WTC11 (cell line): ENCODE data around the gene CHST5. TPM values are rescaled to one million over a fixed set of nuclear protein-coding genes. Genes with fewer than 3 reads are reported as not detected.
"Not testable (repeated sequence)": the region's sequence is repeated elsewhere in the genome, so short reads cannot be mapped to it uniquely, and the experiment has no call there.

Source experiments
- ATAC-seq: fragments of 200-7000 bp; cut with Tn5 transposase; 2 replicates; pipeline ENCODE4 v1.10.0; 2021; ENCODE audit warnings: mild to moderate bottlenecking, moderate library complexity
- CTCF ChIA-PET: fragments of 300-600 bp; sonication (Branson Sonifier 250); formaldehyde crosslinking; loops from one replicate; lab custom pipeline; 2021; ENCODE audit warnings: antibody characterized with exemption; lab: Charles Lee
- POLR2A ChIA-PET: fragments of 350-600 bp; sonication (Branson Sonifier 250); formaldehyde crosslinking; loops from one replicate; lab custom pipeline; 2021; ENCODE audit warnings: antibody characterized with exemption; lab: Charles Lee
- DNase-seq: peaks from one replicate; pipeline ENCODE4 v3.0.0; 2021; ENCODE audit warnings: low spot score
- H3K27ac Mint-ChIP-seq: 2 replicates; pipeline ENCODE4 v1.8.0; 2021; ENCODE audit warnings: mixed read lengths
- H3K27me3 Mint-ChIP-seq: 2 replicates; pipeline ENCODE4 v1.8.0; 2021; ENCODE audit warnings: low read depth, mild to moderate bottlenecking, moderate library complexity, mixed read lengths
- H3K36me3 Mint-ChIP-seq: 2 replicates; pipeline ENCODE4 v1.8.0; 2021; ENCODE audit warnings: mixed read lengths
- H3K4me1 Mint-ChIP-seq: 2 replicates; pipeline ENCODE4 v1.8.0; 2022; ENCODE audit warnings: mixed read lengths
- H3K4me3 Mint-ChIP-seq: 2 replicates; pipeline ENCODE4 v1.8.0; 2021; ENCODE audit warnings: mild to moderate bottlenecking, moderate library complexity, mixed read lengths
- H3K9me3 Mint-ChIP-seq: 2 replicates; pipeline ENCODE4 v1.8.0; 2021; ENCODE audit warnings: mixed read lengths
- ATF6 ChIP-seq: sonication (generic); formaldehyde crosslinking; IDR thresholded peaks from 2 replicates; pipeline ENCODE4 v1.8.1; 2023; ENCODE audit warnings: mild to moderate bottlenecking, missing genetic modification reagents
- FOXJ3 ChIP-seq: sonication (generic); formaldehyde crosslinking; IDR thresholded peaks from 2 replicates; pipeline ENCODE4 v1.9.0; 2021; ENCODE audit warnings: missing genetic modification reagents, mild to moderate bottlenecking, borderline replicate concordance
- GABPB1 ChIP-seq: sonication (generic); formaldehyde crosslinking; IDR thresholded peaks from 2 replicates; pipeline ENCODE4 v1.8.1; 2023; ENCODE audit warnings: mild to moderate bottlenecking, missing genetic modification reagents
- MLX ChIP-seq: sonication (generic); formaldehyde crosslinking; IDR thresholded peaks from 2 replicates; pipeline ENCODE4 v1.8.1; 2023; ENCODE audit warnings: mild to moderate bottlenecking, missing genetic modification reagents, moderate library complexity
- NR2C2 ChIP-seq: sonication (generic); formaldehyde crosslinking; IDR thresholded peaks from 2 replicates; pipeline ENCODE4 v1.8.0; 2022; ENCODE audit warnings: mild to moderate bottlenecking, missing genetic modification reagents
- PRDM15 ChIP-seq: sonication (generic); formaldehyde crosslinking; IDR thresholded peaks from 2 replicates; pipeline ENCODE4 v1.8.0; 2022; ENCODE audit warnings: missing genetic modification reagents
- PREB ChIP-seq: sonication (generic); formaldehyde crosslinking; IDR thresholded peaks from 2 replicates; pipeline ENCODE4 v1.8.1; 2022; ENCODE audit warnings: mild to moderate bottlenecking, missing genetic modification reagents, moderate library complexity, borderline replicate concordance
- TEAD1 ChIP-seq: sonication (generic); formaldehyde crosslinking; IDR thresholded peaks from 2 replicates; pipeline ENCODE4 v1.8.0; 2022; ENCODE audit warnings: mild to moderate bottlenecking, missing genetic modification reagents
- TP53 ChIP-seq: sonication (generic); formaldehyde crosslinking; IDR thresholded peaks from 2 replicates; pipeline ENCODE4 v1.8.1; 2023; ENCODE audit warnings: mild to moderate bottlenecking, missing genetic modification reagents
- ZBTB21 ChIP-seq: sonication (generic); formaldehyde crosslinking; IDR thresholded peaks from 2 replicates; pipeline ENCODE4 v1.8.1; 2023; ENCODE audit warnings: mild to moderate bottlenecking, missing genetic modification reagents, borderline replicate concordance
- ZBTB43 ChIP-seq: sonication (generic); formaldehyde crosslinking; IDR thresholded peaks from 2 replicates; pipeline ENCODE4 v1.8.1; 2023; ENCODE audit warnings: mild to moderate bottlenecking, missing genetic modification reagents
- ZNF121 ChIP-seq: sonication (generic); formaldehyde crosslinking; IDR thresholded peaks from 2 replicates; pipeline ENCODE4 v1.8.0; 2023; ENCODE audit warnings: missing genetic modification reagents
- ZNF396 ChIP-seq: fragments of 250-450 bp; sonication (Bioruptor Pico); IDR thresholded peaks from 2 replicates; pipeline ENCODE4 v1.8.0; 2021; ENCODE audit warnings: mild to moderate bottlenecking, moderate library complexity, borderline replicate concordance
- total RNA-seq: library from RNA; stranded (reverse); gene quantifications from 3 replicates; pipeline ENCODE4 v1.2.3, GENCODE V29; 2021

CHST5 gene
- total RNA-seq, 1 experiment from 2014 or later = not detected

- Mint-ChIP-seq H3K27ac (peak overlapping the region; percentile 24; the same call in 1 of the 2 replicates), H3K9me3 (no peaks in the 10 kb centered on the region), H3K4me3 (no peak overlapping the region), H3K27me3 (peaks cover 3% of the 10 kb centered on the region; the same call in 1 of the 2 replicates), H3K36me3 (no peaks in the 10 kb centered on the region), H3K4me1 (peaks cover 24% of the 10 kb centered on the region)
- DNase-seq (no peak), ATAC-seq (no peak)
- ChIA-PET POLR2A (no interaction called here), CTCF (interaction anchor here (1.5 to 1.8 kb wide), 2 partner anchors 31 to 36 kb away, joined by 4 to 5 read pairs; no protein-coding TSS in a partner anchor)
- TF ChIP-seq TEAD1 (CRISPR knock-in tag) = no peak
- no peak for TF ChIP-seq ATF6
- no peak for TF ChIP-seq ZNF396 (CRISPR knock-in tag)
- TF ChIP-seq NR2C2 (CRISPR knock-in tag) = no peak
- TF ChIP-seq TP53 (CRISPR knock-in tag) = no peak
- TF ChIP-seq FOXJ3 (CRISPR knock-in tag) = no peak
- no peak for TF ChIP-seq ZBTB43 (CRISPR knock-in tag)
- TF ChIP-seq PRDM15 (CRISPR knock-in tag) = no peak
- no peak for TF ChIP-seq PREB
- no peak for TF ChIP-seq GABPB1 (CRISPR knock-in tag)
- TF ChIP-seq ZNF121 (CRISPR knock-in tag) = no peak
- TF ChIP-seq MLX (CRISPR knock-in tag) = no peak
These were observed 17.0 kb upstream of the CHST5 start for GRCh38 chr16:75552951-75553350.

GRCh38 chr16:75550211-75550662, 14.3 kb upstream of the CHST5 start:
- ChIA-PET POLR2A (interaction anchor here (0.7 to 1.3 kb wide), 4 partner anchors 24 to 97 kb away, joined by 3 to 7 read pairs (median 4); partner anchors contain the start of genes CHST6, KARS1 and TERF2IP), CTCF (interaction anchor here (0.5 to 3.8 kb wide), 31 partner anchors 9 to 1482 kb away, joined by 3 to 57 read pairs (median 4); partner anchors contain the start of genes ADAT1, CFDP1, CHST5 and CHST6)
- no peak overlapping the region for H3K4me3 Mint-ChIP-seq
- TF ChIP-seq PREB (no peak), ZBTB21 (CRISPR knock-in tag) (no peak)
- DNase-seq (peak; percentile 62), ATAC-seq (peak; percentile 84)
- H3K27ac Mint-ChIP-seq = peak overlapping the region; percentile 46
- H3K9me3 Mint-ChIP-seq = no peaks in the 10 kb centered on the region
- no peaks in the 10 kb centered on the region for H3K27me3 Mint-ChIP-seq
- H3K4me1 Mint-ChIP-seq = peaks cover 16% of the 10 kb centered on the region
- 0 out of 2 replicates have a peak, but pooled peaks cover under 1% of the 10 kb centered on the region for H3K36me3 Mint-ChIP-seq

- H3K4me3 Mint-ChIP-seq, H3K36me3 Mint-ChIP-seq, H3K9me3 Mint-ChIP-seq, DNase-seq, ATAC-seq, H3K4me1 Mint-ChIP-seq, H3K27me3 Mint-ChIP-seq, POLR2A ChIA-PET, H3K27ac Mint-ChIP-seq: not testable (repeated sequence)
- CTCF ChIA-PET = interaction anchor here (3.8 kb wide), 1 partner anchor 31 kb away, joined by 57 read pairs; no protein-coding TSS in a partner anchor
These were observed 12.5 kb upstream of the CHST5 start for GRCh38 chr16:75548456-75548855.
